IPS DF 4.7 (cell line): ENCODE measurements around the gene CPSF6.
"Not testable (repeated sequence)": the region's sequence is repeated elsewhere in the genome, so short reads cannot be mapped to it uniquely, and the experiment has no call there.

Experiments
- DNase-seq: peaks from one replicate; pipeline ENCODE4 v3.0.0-alpha.2; 2013; ENCODE audit warnings: low spot score; ENCODE audit errors: extremely low read depth

Gene CPSF6

DNA sequence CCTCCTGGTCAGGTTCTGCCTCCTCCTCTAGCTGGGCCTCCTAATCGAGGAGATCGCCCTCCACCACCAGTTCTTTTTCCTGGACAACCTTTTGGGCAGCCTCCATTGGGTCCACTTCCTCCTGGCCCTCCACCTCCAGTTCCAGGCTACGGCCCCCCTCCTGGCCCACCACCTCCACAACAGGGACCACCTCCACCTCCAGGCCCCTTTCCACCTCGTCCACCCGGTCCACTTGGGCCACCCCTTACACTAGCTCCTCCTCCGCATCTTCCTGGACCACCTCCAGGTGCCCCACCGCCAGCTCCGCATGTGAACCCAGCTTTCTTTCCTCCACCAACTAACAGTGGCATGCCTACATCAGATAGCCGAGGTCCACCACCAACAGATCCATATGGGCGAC, 19.3 kb downstream of the CPSF6 start:
- DNase-seq = no peak

DNA sequence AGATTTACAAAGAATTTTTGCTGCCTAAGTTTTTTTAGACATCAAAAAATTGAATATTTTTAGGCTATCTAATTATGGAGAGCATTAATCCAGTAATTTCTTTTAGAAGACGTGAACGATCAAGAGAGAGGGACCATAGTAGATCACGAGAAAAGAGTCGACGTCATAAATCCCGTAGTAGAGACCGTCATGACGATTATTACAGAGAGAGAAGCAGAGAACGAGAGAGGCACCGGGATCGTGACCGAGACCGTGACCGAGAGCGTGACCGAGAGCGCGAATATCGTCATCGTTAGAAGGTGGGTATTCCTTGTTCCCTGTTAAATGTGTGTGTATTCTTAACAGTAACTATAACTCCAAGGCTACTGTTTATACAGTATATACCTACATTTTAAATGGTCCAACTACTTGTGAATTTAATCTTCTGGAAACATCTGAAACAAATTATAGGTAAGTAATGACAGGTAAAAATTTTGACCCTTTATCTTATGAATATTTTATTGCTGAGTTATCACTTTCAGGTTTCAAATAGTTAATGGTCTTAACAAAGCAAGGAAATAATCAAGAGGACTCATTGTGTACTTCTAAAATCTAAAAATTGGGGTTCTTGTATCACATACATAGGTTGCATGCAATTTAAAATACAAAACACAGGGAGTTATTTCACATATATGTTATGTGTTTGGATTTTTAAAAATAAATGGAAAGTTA, 23.1 kb downstream of the CPSF6 start:
- DNase-seq = no peak

DNA sequence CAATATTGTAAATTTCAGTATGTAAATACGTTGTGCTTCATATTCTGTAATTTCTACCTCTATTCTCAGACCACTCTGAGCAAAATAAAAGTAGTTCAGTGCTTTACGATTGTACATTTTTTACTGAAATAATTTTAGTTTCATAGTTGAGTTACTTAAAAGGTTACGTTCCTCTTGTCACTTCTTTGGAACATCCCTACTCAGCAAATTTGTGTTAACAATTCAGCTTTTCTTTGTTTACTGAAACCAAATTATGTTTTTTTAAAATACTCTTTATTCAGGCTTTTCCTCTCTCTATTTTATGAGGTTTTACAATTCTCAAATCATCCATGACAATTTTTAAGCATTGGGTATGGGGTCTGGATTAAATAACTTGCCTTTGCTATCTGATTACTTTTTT, 25.8 kb downstream of the CPSF6 start:
- no peak for DNase-seq

GRCh38 chr12:69265633-69266032, 26.3 kb downstream of the CPSF6 start:
- DNase-seq = not testable (repeated sequence)

- DNase-seq = no peak
Measured at GRCh38 chr12:69266036-69266635, 26.8 kb downstream of the CPSF6 start.

GRCh38 chr12:69269736-69270135, 30.4 kb downstream of the CPSF6 start:
- no peak for DNase-seq

DNA sequence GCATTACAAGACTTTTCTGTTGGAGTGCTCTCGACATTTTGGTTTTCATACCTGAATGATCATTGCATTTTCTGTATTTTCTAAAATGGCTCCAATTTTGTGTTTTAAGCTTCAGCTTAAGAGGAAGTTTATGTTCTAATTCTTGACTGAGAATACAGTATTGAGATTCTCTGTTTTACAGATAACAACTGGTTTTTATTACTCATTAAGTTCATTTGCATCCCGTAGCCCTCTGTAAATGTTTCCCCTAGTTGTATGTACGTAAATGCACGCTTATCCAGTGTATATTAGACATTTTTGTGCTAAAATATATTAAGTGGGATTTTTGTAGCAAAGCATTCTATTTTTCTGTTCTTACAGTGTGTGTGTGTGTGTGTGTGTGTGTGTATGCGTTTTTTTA, 33.1 kb downstream of the CPSF6 start:
- DNase-seq = no peak

GRCh38 chr12:69274861-69275260, 35.5 kb downstream of the CPSF6 start:
- DNase-seq = no peak

DNA sequence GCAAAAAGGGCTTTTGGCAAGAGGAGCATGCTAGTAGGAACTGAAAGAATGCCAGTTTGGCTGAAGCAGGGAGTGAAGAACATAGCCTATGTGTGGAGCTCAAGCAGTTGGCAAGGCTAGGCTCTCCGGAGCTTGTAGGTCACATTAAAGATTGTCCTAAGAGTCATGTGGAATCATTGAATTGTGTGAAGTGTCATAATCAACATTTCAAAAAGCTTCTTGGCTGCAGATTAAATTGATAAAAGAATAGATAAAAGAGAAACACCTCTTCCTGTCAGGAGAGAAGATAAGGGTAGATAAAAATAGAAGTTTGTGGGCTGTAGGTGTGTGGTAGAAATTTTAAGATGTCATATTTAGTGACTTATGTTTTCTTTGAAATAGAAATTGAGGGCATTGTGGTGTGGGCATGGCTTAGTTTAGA, 36.1 kb downstream of the CPSF6 start:
- no peak for DNase-seq

GRCh38 chr12:69278814-69279782, 39.7 kb downstream of the CPSF6 start:
- no peak for DNase-seq

DNA sequence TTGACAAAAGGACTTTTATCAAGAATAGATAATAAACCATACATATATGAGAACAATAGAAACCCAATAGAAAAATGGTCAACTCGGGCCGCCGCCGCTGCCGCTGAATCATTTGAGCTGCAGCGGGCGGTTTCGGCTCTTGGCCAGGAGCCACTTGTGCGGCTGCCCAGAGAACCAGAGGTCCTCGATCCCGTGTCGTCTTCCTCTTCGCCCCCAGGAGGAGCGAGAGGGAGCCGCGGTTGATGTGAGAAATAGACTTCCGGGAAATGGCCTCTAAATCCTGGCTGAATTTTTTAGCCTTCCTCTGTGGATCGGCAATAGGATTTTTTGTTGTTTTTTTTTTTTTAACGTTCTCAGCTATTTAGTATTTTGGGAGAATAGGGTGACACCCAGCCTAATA, 44.8 kb downstream of the CPSF6 start:
- no peak for DNase-seq

DNA sequence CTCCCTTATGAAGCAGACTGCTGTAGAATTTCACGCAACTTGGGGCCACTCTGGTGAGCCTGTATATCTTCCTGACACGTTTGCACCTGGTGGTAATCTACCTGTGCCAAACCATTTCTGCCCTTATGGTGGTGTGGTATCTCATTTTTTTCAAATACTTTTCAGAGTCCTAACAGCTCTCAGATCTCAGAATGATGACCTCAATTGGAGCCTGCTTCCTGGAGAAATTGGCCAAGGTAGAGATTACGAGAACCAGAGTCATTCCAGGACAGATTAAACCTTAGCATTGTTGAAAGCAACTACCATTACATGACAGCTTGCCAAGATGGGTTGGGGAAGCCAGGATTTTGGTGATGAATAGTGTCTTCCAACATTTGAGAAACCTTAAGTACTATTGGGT, 48.2 kb downstream of the CPSF6 start:
- no peak for DNase-seq

- peak; percentile 96 for DNase-seq
Measured at GRCh38 chr12:69290545-69291277, 51.3 kb downstream of the CPSF6 start.

- DNase-seq = no peak
Measured at GRCh38 chr12:69291278-69291593, 51.9 kb downstream of the CPSF6 start.

GRCh38 chr12:69298133-69298532, 58.8 kb downstream of the CPSF6 start:
- no peak for DNase-seq

DNA sequence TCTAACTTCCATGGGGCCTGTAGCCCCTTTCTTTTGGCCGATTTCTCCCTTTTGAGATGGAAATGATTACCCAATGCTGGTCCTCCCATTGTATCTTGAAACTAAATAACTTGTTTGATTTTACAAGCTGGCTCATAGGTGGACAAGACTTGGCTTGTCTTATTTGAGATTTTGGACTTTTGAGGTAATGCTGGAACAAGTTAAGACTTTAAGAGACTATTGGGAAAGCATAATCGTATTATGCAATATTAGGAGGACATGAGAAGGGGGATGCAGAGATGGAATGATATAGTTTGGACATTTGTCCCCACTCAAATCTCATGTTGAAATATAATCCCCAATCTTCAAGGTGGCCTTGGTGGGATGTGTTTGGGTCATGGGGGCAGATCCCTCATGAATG, 59.6 kb downstream of the CPSF6 start:
- DNase-seq = no peak

GRCh38 chr12:69304284-69304683, 64.9 kb downstream of the CPSF6 start:
- DNase-seq = no peak

GRCh38 chr12:69309461-69309860, 70.1 kb downstream of the CPSF6 start:
- DNase-seq = no peak

DNA sequence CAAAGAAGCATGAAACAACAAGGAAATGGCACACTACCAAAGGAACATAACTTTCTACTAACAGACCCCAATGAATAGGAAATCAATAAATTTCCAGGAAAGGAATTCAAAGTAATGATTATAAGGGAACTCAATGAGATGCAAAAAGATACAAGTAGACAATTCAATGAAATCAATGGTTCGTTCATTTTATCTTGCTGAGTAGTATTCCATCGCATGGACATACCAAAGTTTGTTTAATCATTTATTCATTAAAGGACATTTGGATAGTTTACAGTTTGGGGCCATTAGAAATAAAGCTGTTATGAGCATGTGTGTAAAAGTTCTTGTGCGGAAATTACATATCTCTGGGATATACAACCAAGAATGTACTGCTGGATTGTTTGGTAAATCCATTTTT, 73.8 kb downstream of the CPSF6 start:
- no peak for DNase-seq

GRCh38 chr12:69316784-69317183, 77.4 kb downstream of the CPSF6 start:
- not testable (repeated sequence) for DNase-seq

- not testable (repeated sequence) for DNase-seq
Measured at GRCh38 chr12:69317233-69317632, 77.9 kb downstream of the CPSF6 start.

DNA sequence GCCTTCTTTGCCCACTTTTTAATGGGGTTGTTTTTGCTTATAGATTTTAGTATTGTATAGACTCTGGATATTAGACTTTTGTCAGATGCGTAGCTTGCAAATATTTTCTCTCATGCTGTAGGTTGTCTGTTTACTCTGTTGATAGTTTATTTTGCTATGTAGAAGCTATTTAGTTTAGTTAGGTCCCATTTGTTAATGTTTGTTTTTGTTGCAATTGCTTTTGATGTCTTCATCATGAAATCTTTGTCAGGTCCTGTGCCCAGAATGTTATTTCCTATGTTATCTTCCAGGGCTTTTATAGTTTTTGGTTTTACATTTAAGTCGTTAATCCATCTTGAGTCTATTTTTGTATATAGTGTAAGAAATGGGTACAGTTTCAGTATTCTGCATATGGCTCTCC, 78.9 kb downstream of the CPSF6 start:
- DNase-seq = no peak
